Neural cell (in vitro differentiated cells): ENCODE data around the gene GCK. TPM values are rescaled to one million over a fixed set of nuclear protein-coding genes. Genes with fewer than 3 reads are reported as not detected.

Experiments
- H2AFZ ChIP-seq: fragments of 200-600, 300-800 bp; sonication (generic), shearing (Covaris generic); 2 replicates; pipeline ENCODE4 v1.6.0; 2014; ENCODE audit warnings: low read depth, mild to moderate bottlenecking, antibody characterized with exemption, low read length, moderate library complexity
- H3F3A ChIP-seq: fragments of 200-600 bp; shearing (Covaris generic); 2 replicates; pipeline ENCODE4 v1.6.1; 2016; ENCODE audit warnings: mild to moderate bottlenecking, moderate library complexity, mixed read lengths, antibody characterized with exemption, low read length; ENCODE audit not compliant: insufficient read depth, poor library complexity, severe bottlenecking
- H3K27ac ChIP-seq: fragments of 200-600, 300-800 bp; sonication (generic), shearing (Covaris generic); 2 replicates; pipeline ENCODE4 v1.5.1; 2014; ENCODE audit warnings: mild to moderate bottlenecking, low read length, moderate library complexity
- H3K27me3 ChIP-seq: fragments of 300-800, 200-600 bp; sonication (generic), shearing (Covaris generic); 2 replicates; pipeline ENCODE4 v1.6.0; 2014; ENCODE audit warnings: mild to moderate bottlenecking, low read depth, low read length, moderate library complexity; ENCODE audit not compliant: insufficient read depth
- H3K36me3 ChIP-seq: fragments of 300-800, 200-600 bp; sonication (generic), shearing (Covaris generic); 2 replicates; pipeline ENCODE4 v1.5.1; 2014; ENCODE audit warnings: mild to moderate bottlenecking, antibody characterized with exemption, low read length, moderate library complexity; ENCODE audit not compliant: insufficient read depth
- H3K4me2 ChIP-seq: fragments of 300-800, 200-600 bp; sonication (generic), shearing (Covaris generic); 2 replicates; pipeline ENCODE4 v1.6.0; 2014; ENCODE audit warnings: mild to moderate bottlenecking, low read length
- H3K4me3 ChIP-seq: fragments of 300-800, 200-600 bp; sonication (generic), shearing (Covaris generic); 2 replicates; pipeline ENCODE4 v1.5.1; 2014; ENCODE audit warnings: mild to moderate bottlenecking, low read length, moderate library complexity
- H3K79me2 ChIP-seq: fragments of 200-600 bp; shearing (Covaris generic); replicated peaks from 2 replicates; pipeline ENCODE4 v1.6.0; 2014; ENCODE audit warnings: mild to moderate bottlenecking, low read length, moderate library complexity; ENCODE audit not compliant: insufficient read depth
- H3K9ac ChIP-seq: fragments of 300-800, 200-600 bp; sonication (generic), shearing (Covaris generic); 2 replicates; pipeline ENCODE4 v1.6.1; 2016; ENCODE audit warnings: mild to moderate bottlenecking, low read length, mixed read lengths
- H3K9me2 ChIP-seq: fragments of 200-600 bp; shearing (Covaris generic); 2 replicates; pipeline ENCODE4 v1.6.1; 2016; ENCODE audit warnings: mild to moderate bottlenecking, low read length, mixed read lengths; ENCODE audit not compliant: insufficient read depth
- H3K9me3 ChIP-seq: fragments of 200-600, 300-800 bp; sonication (generic), shearing (Covaris generic); 2 replicates; pipeline ENCODE4 v1.6.1; 2016; ENCODE audit warnings: mild to moderate bottlenecking, mixed run types, low read length, moderate library complexity, mixed read lengths
- H4K20me1 ChIP-seq: fragments of 200-600 bp; shearing (Covaris generic); 2 replicates; pipeline ENCODE4 v1.6.1; 2016; ENCODE audit warnings: mild to moderate bottlenecking, mixed run types; ENCODE audit not compliant: insufficient read depth
- CTCF ChIP-seq: fragments of 450-650 bp; IDR thresholded peaks from 2 replicates; pipeline ENCODE4 v1.5.1; 2014; ENCODE audit warnings: antibody characterized with exemption, mild to moderate bottlenecking, moderate library complexity; ENCODE audit not compliant: poor library complexity, severe bottlenecking
- EP300 ChIP-seq: fragments of 450-650 bp; conservative IDR thresholded peaks from 2 replicates; pipeline ENCODE4 v1.6.1; 2014; ENCODE audit warnings: antibody characterized with exemption, mild to moderate bottlenecking, moderate library complexity; ENCODE audit not compliant: poor library complexity, severe bottlenecking
- EZH2 ChIP-seq: fragments of 200-600, 300-800 bp; shearing (Covaris generic), sonication (generic); IDR thresholded peaks from 2 replicates; pipeline ENCODE4 v1.6.1; 2014; ENCODE audit warnings: antibody characterized with exemption, low read length, borderline replicate concordance, mild to moderate bottlenecking; ENCODE audit not compliant: insufficient read depth, poor library complexity, severe bottlenecking
- MXI1 ChIP-seq: fragments of 450-650 bp; conservative IDR thresholded peaks from 2 replicates; pipeline ENCODE4 v1.6.1; 2014; ENCODE audit warnings: antibody characterized with exemption, mild to moderate bottlenecking; ENCODE audit not compliant: poor library complexity, severe bottlenecking
- POLR2AphosphoS5 ChIP-seq: IDR thresholded peaks from 2 replicates; pipeline ENCODE4 v1.6.1; 2012
- RAD21 ChIP-seq: fragments of 450-650 bp; conservative IDR thresholded peaks from 2 replicates; pipeline ENCODE4 v1.6.1; 2014; ENCODE audit warnings: antibody characterized with exemption, mild to moderate bottlenecking, moderate library complexity
- REST ChIP-seq: IDR thresholded peaks from 2 replicates; pipeline ENCODE4 v1.6.1; 2012; ENCODE audit warnings: borderline replicate concordance
- SMC3 ChIP-seq: fragments of 450-650 bp; conservative IDR thresholded peaks from 2 replicates; pipeline ENCODE4 v1.6.1; 2014; ENCODE audit warnings: antibody characterized with exemption, mild to moderate bottlenecking, moderate library complexity; ENCODE audit not compliant: poor library complexity
- TAF1 ChIP-seq: IDR thresholded peaks from 2 replicates; pipeline ENCODE4 v1.6.1; 2012; ENCODE audit warnings: low read depth
- polyA plus RNA-seq: library from polyadenylated mRNA; depleted of rRNA; stranded (reverse); fragments of >200 nt; gene quantifications from 2 replicates; pipeline ENCODE4 v1.2.3, GENCODE V29; 2014

Gene GCK
- polyA plus RNA-seq, 1 donor from 2014 or later: 7.4 TPM

- Histone ChIP-seq H3K36me3 (no peaks in the 10 kb centered on the region), H3K27ac (no peak overlapping the region), H3K4me2 (no peak overlapping the region), H3F3A (no peaks in the 10 kb centered on the region), H3K9me2 (no peaks in the 10 kb centered on the region), H3K9me3 (no peaks in the 10 kb centered on the region), H3K79me2 (no peaks in the 10 kb centered on the region), H3K4me3 (no peak overlapping the region), H4K20me1 (no peaks in the 10 kb centered on the region), H3K27me3 (no peaks in the 10 kb centered on the region), H3K9ac (no peak overlapping the region), H2AFZ (no peak overlapping the region)
- TF ChIP-seq EP300 (no peak), REST (no peak), POLR2AphosphoS5 (no peak), TAF1 (no peak), EZH2 (no peak), MXI1 (no peak), SMC3 (no peak), RAD21 (no peak), CTCF (no peak)
Measured at GRCh38 chr7:44173911-44174693, 15.1 kb downstream of the GCK start.

- Histone ChIP-seq H3K27ac (no peak overlapping the region), H3K9ac (no peak overlapping the region), H3K36me3 (no peaks in the 10 kb centered on the region), H2AFZ (no peak overlapping the region), H3K4me2 (no peak overlapping the region), H4K20me1 (no peaks in the 10 kb centered on the region), H3K4me3 (no peak overlapping the region), H3K27me3 (no peaks in the 10 kb centered on the region), H3K9me2 (no peaks in the 10 kb centered on the region), H3K9me3 (no peaks in the 10 kb centered on the region), H3F3A (no peaks in the 10 kb centered on the region), H3K79me2 (no peaks in the 10 kb centered on the region)
- no peak for TF ChIP-seq EZH2
- no peak for TF ChIP-seq TAF1
- no peak for TF ChIP-seq MXI1
- no peak for TF ChIP-seq REST
- no peak for TF ChIP-seq RAD21
- TF ChIP-seq EP300: no peak
- no peak for TF ChIP-seq CTCF
- no peak for TF ChIP-seq POLR2AphosphoS5
- TF ChIP-seq SMC3: no peak
Measured at GRCh38 chr7:44172803-44173424, 16.3 kb downstream of the GCK start.
